Stimulated activated CD4-positive, alpha-beta T cell treated with anti-CD3 and anti-CD28 coated beads, Interleukin-1b, Interleukin-23, amount 100 ng/mL, for 48 hours (primary cell): ENCODE data around the gene ZNF423.

Experiments used
- DNase-seq: peaks from one replicate; pipeline ENCODE4 v3.0.0-alpha.2; 2020

ZNF423 gene

DNA sequence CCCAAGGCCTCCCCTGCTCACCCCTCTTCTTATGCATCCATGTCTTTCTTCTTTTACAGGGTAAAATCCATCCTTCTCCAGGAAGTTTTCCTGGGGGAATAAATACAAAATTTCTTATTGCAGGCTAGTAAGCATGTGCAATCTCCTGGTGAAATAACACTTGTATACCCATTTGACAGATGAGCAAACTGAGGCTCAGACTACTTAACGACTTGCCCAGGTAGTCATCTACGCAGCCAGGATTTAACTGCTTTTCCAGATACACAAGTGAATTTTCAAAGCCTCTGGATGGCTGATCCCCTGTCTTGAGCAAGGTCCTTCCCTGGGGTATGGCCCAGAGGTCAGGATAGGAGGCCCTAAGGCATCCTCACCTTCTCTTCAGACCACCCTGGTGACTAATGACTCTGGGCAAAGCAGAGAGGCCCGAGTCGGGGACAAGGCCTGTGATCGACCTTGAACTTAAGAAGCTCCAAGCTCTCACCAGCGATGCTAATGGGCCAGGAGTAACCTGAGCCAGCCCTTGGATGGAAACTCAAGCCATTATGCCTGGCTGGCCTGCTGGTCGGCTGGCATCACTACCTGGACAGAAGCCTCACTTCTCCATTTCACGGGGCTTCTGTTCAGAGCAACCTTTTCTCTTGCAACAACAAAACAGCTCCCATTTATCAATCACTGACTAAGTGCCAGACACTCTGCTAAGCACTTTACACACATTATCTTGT, 33.1 kb downstream of the ZNF423 start:
- DNase-seq = no peak

GRCh38 chr16:49821614-49822282, 34.2 kb downstream of the ZNF423 start:
- no peak for DNase-seq

GRCh38 chr16:49821156-49821555, 34.8 kb downstream of the ZNF423 start:
- no peak for DNase-seq

- no peak for DNase-seq
These were observed 38.0 kb downstream of the ZNF423 start for GRCh38 chr16:49817754-49818507.

DNA sequence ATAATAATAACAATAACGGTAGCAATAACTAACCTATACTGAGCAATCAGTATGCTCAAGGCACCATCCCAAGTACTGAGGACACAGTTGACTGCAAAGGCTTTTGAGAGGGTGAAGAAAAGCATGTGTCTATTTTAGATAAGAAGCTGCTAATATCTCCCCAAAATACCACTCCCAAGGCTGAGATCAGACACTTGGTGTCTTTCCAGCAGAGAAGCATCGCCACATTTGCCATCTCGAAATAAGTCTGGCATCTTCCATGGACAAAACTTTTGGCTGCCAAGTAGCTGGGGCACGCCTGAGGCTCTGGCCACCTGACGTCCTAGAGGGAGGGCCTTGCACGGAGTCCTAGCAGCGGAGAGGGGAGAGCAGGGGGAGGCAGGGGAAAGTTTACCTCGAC, 39.0 kb downstream of the ZNF423 start:
- no peak for DNase-seq

- DNase-seq = no peak
These were observed 44.1 kb downstream of the ZNF423 start for GRCh38 chr16:49811644-49812334.

DNA sequence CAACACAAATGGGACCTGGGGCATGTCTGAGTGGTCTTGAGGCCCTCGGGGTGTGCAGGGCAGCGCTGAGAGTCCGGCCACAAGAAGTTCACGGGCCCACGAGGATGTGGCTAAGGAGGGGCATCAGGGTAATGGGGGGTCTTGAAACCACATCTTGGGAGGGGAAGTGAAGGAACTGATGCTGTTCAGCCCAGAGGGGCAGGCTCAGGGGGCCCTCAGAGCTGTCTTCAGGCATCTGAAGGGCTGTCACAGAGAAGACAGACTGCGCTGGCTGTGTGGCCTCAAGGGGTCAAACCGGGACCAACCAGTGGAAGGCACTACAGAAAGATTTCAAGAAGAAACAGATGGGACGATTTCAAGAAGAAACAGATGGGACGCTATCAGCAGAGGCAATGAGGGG, 45.1 kb downstream of the ZNF423 start:
- no peak for DNase-seq

- DNase-seq = no peak
These were observed 46.4 kb downstream of the ZNF423 start for GRCh38 chr16:49809561-49809960.

DNA sequence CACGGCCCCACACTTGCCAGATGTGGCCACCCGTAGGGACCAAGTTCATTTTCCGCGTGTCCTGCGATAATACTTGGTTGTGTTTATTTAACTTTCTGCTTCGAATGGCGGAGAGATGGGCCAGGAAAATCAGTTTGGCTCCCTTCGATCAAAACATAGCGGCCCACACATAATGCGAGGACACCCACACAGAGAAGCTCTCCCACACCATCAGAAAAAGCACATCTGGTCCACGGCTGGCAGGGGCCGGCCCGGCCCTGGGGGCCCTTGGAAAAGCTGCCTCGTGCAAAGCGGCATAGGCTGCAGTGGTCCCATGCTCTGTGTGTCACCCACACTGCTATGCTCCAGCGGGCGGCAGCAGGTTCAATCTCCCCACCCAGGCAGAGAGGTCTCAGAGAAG, 46.9 kb downstream of the ZNF423 start:
- DNase-seq = no peak

GRCh38 chr16:49806446-49806845, 49.5 kb downstream of the ZNF423 start:
- no peak for DNase-seq

- DNase-seq = no peak
These were observed 54.6 kb downstream of the ZNF423 start for GRCh38 chr16:49801290-49801689.

DNA sequence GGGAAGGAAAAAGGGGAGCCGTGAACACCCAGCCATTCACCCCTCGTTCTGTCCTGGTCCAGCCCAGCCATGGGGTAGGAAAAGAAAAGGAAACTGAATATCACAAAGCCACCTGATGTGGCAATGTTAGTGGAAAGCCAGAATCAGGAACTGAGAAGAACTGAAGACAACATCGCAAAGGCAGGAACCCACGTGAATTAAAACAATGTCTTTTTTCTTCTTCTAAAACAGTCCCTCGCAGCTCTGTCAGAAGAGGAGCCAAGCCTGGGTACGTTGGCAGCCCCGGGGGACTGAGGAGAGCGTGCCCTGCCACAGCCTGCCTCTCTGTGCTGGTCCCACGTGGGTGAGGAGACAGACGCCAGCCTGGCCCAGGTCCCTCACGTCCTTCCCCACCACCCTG, 55.0 kb downstream of the ZNF423 start:
- DNase-seq = no peak

DNA sequence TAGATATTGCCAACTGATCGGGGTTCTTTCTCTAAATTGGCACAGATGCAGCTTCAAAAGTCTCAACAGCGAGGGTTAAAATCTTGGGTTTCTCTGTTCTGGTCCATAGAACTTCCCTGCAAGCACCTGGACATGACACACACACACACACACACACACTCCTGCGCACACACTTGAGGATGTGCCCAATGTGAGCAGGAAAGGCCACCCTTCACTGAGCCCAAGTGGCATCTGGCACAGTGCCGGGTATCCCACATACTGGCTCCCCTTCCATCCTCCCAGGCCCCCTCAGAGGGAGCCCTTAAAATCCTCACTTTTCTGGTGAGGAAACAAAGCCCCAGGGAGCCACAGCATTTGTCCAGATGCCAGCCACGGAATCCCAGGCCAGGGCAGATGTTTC, 55.5 kb downstream of the ZNF423 start:
- no peak for DNase-seq

DNA sequence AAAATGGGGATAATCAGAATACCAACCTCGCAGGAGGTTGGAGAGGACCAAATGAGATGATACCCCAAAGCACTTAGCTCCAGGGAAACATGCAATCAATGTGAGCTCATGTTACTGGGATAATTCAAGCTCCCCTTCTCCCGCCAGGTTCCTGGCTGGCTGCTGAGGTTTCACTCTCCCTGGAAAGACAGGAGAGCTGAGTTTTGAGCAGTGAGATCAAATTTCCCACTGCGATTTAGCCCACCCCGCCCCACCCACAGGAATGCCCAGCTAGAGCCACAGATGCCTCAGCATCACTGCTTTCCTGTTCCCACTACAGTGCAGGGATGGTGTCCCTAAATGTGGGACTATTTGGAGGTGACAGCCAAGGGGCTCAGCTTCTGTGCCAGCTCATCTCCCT, 56.7 kb downstream of the ZNF423 start:
- DNase-seq = no peak

- no peak for DNase-seq
These were observed 60.4 kb downstream of the ZNF423 start for GRCh38 chr16:49795513-49795912.

DNA sequence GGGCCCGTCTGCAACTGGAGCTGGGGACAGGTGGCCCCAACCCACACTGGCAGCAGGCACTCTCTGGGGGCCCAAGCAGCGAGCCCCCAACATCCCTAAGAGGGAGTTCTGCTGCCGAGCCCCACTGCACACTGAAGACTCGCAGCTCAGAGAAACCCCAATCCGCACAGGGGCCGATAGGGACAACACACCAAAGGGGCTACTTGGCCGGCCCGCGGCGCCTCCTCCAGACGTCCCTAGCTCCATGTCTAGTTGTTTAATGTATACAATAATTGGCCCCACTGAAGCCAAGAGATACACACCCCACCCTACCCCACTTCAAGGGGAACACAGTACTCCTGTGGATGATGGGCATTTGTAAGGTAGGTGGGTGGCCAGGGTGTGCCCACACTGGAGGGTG, 62.7 kb downstream of the ZNF423 start:
- no peak for DNase-seq

DNA sequence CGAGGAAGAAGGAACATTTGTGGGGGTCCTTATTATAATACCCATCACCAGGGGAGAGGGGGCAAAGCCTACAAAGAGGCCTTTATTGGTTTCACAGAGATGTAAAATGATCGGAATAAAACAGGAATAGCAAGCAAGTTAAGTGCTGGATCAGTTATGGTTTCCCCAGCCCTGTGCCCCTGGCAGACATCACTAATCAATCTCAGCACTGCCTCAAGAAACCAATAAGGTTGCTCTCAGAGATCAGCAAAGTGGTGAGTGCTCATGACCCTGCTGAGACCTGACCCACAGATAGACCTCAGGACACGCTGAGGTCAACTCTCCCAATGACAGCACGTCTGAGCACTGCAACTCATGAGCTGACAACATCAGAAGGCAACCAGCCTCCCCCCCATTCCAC, 66.3 kb downstream of the ZNF423 start:
- no peak for DNase-seq

DNA sequence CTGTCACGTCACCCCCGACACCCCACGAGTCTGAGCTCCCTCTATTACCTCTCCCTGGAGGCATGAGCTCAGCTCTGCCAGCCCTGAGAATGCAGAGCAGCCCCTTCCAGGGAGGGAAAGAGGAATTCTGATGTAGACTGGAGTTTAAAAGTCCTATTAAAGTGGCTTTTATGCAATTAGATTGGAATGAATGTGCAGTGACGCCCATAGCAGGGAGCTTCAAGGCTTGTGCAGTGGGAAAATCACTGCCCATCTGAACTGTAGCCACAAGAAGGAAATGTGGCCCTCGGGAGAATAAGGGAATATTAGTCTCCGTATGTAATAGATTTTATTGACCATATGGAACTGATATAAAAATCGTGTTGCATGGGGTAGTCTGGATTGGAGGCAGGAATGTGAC, 66.9 kb downstream of the ZNF423 start:
- DNase-seq = no peak

DNA sequence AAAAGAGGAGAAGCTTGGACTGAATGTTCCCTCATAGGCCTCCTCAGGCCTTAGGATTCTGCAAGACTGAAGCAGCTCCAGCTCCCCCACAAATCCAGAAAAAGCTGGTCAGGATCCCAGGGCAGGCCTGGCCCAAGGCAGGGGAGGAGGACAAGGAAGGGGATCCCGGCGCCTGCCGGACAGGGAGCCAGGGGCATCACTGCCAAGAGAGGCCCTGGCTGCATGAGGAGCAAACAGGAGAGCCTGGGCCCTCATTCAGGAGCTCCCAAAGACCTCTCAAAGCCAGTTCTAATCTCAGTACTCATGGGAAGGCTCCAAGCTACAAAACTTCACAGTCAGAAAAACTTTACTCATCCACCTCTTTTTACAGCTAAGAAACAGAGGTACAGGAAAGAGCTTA, 67.3 kb downstream of the ZNF423 start:
- DNase-seq = no peak

- no peak for DNase-seq
These were observed 68.9 kb downstream of the ZNF423 start for GRCh38 chr16:49786926-49787557.

DNA sequence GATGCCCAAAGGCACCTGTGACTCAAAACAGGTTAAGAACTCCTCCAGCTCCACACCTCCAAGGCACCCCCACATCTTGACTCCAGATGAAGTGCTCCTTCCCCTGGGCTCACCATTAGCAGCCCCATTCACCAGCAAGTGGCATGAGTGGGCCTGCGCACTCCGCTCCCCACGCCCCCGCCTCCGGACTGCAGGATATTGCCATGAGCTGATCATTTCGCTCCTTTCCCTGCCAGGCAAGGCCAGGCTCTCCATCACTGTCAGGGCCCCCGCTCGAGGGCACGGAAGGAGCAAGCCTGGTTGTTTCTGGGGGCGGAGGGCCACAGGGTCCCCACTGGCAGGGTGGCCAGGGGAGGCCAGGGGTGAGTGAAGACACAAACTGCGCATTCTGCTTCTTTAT, 69.9 kb downstream of the ZNF423 start:
- DNase-seq = no peak

DNA sequence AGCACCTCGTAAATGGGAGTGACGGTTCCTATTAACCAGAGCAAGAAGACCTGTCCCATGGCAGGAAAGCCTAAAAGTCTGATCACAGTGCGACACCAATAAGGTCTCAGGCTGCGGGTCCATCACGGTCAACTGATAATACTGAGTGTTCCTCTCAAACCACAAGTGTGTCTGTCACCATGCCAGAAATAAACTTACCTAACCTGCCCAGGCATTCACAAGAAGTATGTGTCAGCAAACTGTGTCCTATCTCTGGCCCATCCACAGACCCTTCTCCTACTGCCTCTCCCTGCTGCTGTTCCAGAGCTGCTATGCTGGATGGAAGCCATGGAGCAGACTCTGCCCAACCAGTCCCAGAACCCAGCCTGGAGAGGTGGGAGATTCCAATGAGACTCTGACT, 73.5 kb downstream of the ZNF423 start:
- no peak for DNase-seq

GRCh38 chr16:49781401-49781800, 74.5 kb downstream of the ZNF423 start:
- DNase-seq = no peak
